T-helper 22 cell (primary cell): ENCODE results near the gene ARSB.

ENCODE experiments used
- DNase-seq: peaks from one replicate; pipeline ENCODE4 v3.0.0-alpha.2; 2020; ENCODE audit warnings: low read depth

ARSB gene

GRCh38 chr5:78803941-78804340, 181.2 kb downstream of the ARSB start:
- DNase-seq = no peak

GRCh38 chr5:78803353-78803752, 181.8 kb downstream of the ARSB start:
- DNase-seq = no peak

GRCh38 chr5:78801413-78801812, 183.7 kb downstream of the ARSB start:
- no peak for DNase-seq

GRCh38 chr5:78799266-78800017, 185.7 kb downstream of the ARSB start:
- DNase-seq = no peak

GRCh38 chr5:78798673-78799029, 186.5 kb downstream of the ARSB start:
- no peak for DNase-seq

GRCh38 chr5:78797936-78798672, 187.0 kb downstream of the ARSB start:
- no peak for DNase-seq

- no peak for DNase-seq
These were observed 189.4 kb downstream of the ARSB start for GRCh38 chr5:78795757-78796156.

GRCh38 chr5:78794693-78795215, 190.4 kb downstream of the ARSB start:
- DNase-seq = no peak

- DNase-seq = no peak
These were observed 191.0 kb downstream of the ARSB start for GRCh38 chr5:78793907-78794662.

GRCh38 chr5:78792345-78793055, 192.6 kb downstream of the ARSB start:
- no peak for DNase-seq

- no peak for DNase-seq
These were observed 193.5 kb downstream of the ARSB start for GRCh38 chr5:78791501-78792100.

GRCh38 chr5:78787783-78788182, 197.3 kb downstream of the ARSB start:
- DNase-seq = no peak

- DNase-seq = no peak
These were observed 199.7 kb downstream of the ARSB start for GRCh38 chr5:78785454-78785853.

GRCh38 chr5:78783434-78784130, 201.5 kb downstream of the ARSB start:
- no peak for DNase-seq

GRCh38 chr5:78782728-78783127, 202.4 kb downstream of the ARSB start:
- DNase-seq = no peak

GRCh38 chr5:78781611-78782286, 203.4 kb downstream of the ARSB start:
- DNase-seq = no peak

- DNase-seq = no peak
These were observed 205.1 kb downstream of the ARSB start for GRCh38 chr5:78779771-78780616.

- no peak for DNase-seq
These were observed 205.8 kb downstream of the ARSB start for GRCh38 chr5:78779262-78779661.

- no peak for DNase-seq
These were observed 206.6 kb downstream of the ARSB start for GRCh38 chr5:78778538-78778937.
